ENCODE measurements around the gene NMB. TPM values are rescaled to one million over a fixed set of nuclear protein-coding genes. Genes with fewer than 3 reads are reported as not detected.
"Not testable (repeated sequence)": the region's sequence is repeated elsewhere in the genome, so short reads cannot be mapped to it uniquely, and the experiment has no call there.

The NMB gene
- total RNA-seq, 2 donors from 2014 or later = 3.6 to 4.0 TPM

DNA sequence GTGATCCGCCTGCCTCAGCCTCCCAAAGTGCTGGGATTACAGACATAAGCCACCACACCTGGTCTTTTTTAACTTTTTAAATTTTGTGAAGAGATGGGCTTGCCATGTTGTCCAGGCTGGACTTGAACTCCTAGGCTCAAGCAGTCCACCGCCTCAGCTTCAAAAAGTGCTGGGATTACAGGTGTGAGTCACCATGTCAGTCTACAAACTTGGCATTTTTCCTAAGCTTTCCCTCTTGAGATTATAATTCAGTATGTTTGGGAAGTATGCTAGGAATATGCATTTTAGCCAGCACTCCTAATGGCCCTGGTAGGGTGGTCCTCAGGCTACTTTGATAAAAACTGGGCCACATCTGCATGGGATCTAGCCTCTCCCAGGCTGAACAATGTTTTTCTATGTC lies 8.3 kb downstream of the NMB start:
- peaks cover 12 to 30% of the 10 kb centered on the region in 2 donors for H3K36me3 Mint-ChIP-seq (ENCODE audit: insufficient read depth in 2 of 2)
- H3K4me3 Mint-ChIP-seq = no peak overlapping the region
- no peaks in the 10 kb centered on the region for H3K27me3 Mint-ChIP-seq (ENCODE audit: low read depth)

GRCh38 chr15:84648539-84648938 lies 9.5 kb downstream of the NMB start:
- H3K4me1 Mint-ChIP-seq (ENCODE audit: low read depth) = peaks cover 37% of the 10 kb centered on the region
- ATAC-seq (replicated peaks in 1 of 2) (no peak), DNase-seq (no peak)
- peak overlapping the region; percentile 5 for H3K27ac Mint-ChIP-seq
- H3K4me3 Mint-ChIP-seq = no peak overlapping the region
- H3K27me3 Mint-ChIP-seq (ENCODE audit: low read depth) = no peaks in the 10 kb centered on the region
- H3K36me3 Mint-ChIP-seq (ENCODE audit: insufficient read depth in 2 of 2) = peaks cover 12 to 30% of the 10 kb centered on the region in 2 donors
- no peaks in the 10 kb centered on the region for H3K9me3 Mint-ChIP-seq

More for the DNA sequence above, 8.3 kb downstream of the NMB start:
- DNase-seq = no peak
- Mint-ChIP-seq H3K9me3 (no peaks in the 10 kb centered on the region), H3K27ac (no peak overlapping the region), H3K4me1 (ENCODE audit: low read depth) (peaks cover 42% of the 10 kb centered on the region)
- ATAC-seq (replicated peaks in 1 of 2) = no peak

- no peaks in the 10 kb centered on the region for H3K27me3 Mint-ChIP-seq (ENCODE audit: low read depth)
- no peak for DNase-seq
- peaks cover 29% of the 10 kb centered on the region for H3K4me1 Mint-ChIP-seq (ENCODE audit: low read depth)
- H3K36me3 Mint-ChIP-seq (ENCODE audit: insufficient read depth in 2 of 2) = peaks cover 12 to 33% of the 10 kb centered on the region in 2 donors
- H3K4me3 Mint-ChIP-seq = no peak overlapping the region
- ATAC-seq (replicated peaks in 1 of 2) = peak; percentile 13 to 19
- peak overlapping the region; percentile 51 for H3K27ac Mint-ChIP-seq
- no peaks in the 10 kb centered on the region for H3K9me3 Mint-ChIP-seq
Observed at GRCh38 chr15:84647726-84648125, 10.3 kb downstream of the NMB start.

DNA sequence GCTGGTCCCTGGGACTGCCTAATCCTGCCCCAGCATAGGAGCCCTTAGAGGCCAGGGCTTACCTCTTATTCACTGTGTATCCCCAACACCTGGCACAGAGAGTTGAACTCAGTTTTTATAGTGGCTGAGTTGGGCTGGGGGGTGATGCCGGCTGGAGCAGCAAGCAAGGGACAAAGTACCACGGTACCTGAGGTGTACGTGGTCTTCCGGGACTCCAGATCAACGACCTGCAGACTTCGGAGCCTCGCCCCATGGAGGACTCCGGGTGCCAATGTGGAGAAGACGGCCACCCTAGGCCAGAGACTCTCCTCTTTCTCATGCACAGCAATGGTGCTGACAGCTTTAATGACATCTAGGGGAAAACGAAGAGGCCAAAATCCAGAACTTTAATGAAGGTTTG lies 12.0 kb downstream of the NMB start:
- H3K4me1 Mint-ChIP-seq (ENCODE audit: low read depth) = peaks cover 19% of the 10 kb centered on the region
- H3K9me3 Mint-ChIP-seq = no peaks in the 10 kb centered on the region
- no peak overlapping the region for H3K4me3 Mint-ChIP-seq

GRCh38 chr15:84645496-84645895 lies 12.5 kb downstream of the NMB start:
- no peak overlapping the region for H3K4me3 Mint-ChIP-seq
- H3K4me1 Mint-ChIP-seq (ENCODE audit: low read depth) = peaks cover 23% of the 10 kb centered on the region
- H3K9me3 Mint-ChIP-seq = no peaks in the 10 kb centered on the region
- no peak overlapping the region for H3K27ac Mint-ChIP-seq
- ATAC-seq (replicated peaks in 1 of 2) (no peak), DNase-seq (no peak)
- peaks cover 6 to 22% of the 10 kb centered on the region in 2 donors for H3K36me3 Mint-ChIP-seq (ENCODE audit: insufficient read depth in 2 of 2)
- H3K27me3 Mint-ChIP-seq (ENCODE audit: low read depth) = no peaks in the 10 kb centered on the region

More for the DNA sequence above, 12.0 kb downstream of the NMB start:
- H3K27ac Mint-ChIP-seq = no peak overlapping the region
- ATAC-seq (replicated peaks in 1 of 2) (no peak), DNase-seq (no peak)
- H3K27me3 Mint-ChIP-seq (ENCODE audit: low read depth) = no peaks in the 10 kb centered on the region
- H3K36me3 Mint-ChIP-seq (ENCODE audit: insufficient read depth in 2 of 2) = peaks cover 6 to 22% of the 10 kb centered on the region in 2 donors

- H3K36me3 Mint-ChIP-seq (ENCODE audit: insufficient read depth in 2 of 2) = peaks cover 4 to 15% of the 10 kb centered on the region in 2 donors
- no peak for ATAC-seq (replicated peaks in 1 of 2)
- H3K27ac Mint-ChIP-seq = no peak overlapping the region
Observed at GRCh38 chr15:84643838-84644237, 14.2 kb downstream of the NMB start.

DNA sequence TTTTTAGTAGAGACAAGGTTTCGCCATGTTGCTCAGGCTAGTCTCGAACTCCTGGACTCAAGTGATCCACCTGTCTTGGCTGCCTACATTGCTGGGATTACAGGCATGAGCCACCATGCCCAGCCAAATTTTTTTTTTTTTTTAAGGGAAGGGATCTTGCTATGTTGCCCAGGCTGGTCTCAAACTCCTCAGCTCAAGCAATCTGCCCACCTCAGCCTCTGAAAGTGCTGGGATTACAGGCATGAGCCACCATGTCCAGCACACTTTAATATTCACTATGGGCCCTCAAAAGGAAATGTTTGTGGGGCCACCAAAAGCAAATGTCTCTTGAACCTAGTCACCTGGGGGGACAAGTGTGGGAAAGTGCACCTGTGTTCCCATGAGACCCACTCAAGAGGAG lies 15.4 kb downstream of the NMB start:
- peaks cover 7 to 19% of the 10 kb centered on the region in 2 donors for H3K36me3 Mint-ChIP-seq (ENCODE audit: insufficient read depth in 2 of 2)
- peaks cover 20% of the 10 kb centered on the region for H3K4me1 Mint-ChIP-seq (ENCODE audit: low read depth)
- not testable (repeated sequence) for H3K27me3 Mint-ChIP-seq (ENCODE audit: low read depth); DNase-seq; H3K4me3 Mint-ChIP-seq; H3K9me3 Mint-ChIP-seq; H3K27ac Mint-ChIP-seq; ATAC-seq (replicated peaks in 1 of 2)

More at GRCh38 chr15:84643838-84644237, 14.2 kb downstream of the NMB start:
- Mint-ChIP-seq H3K4me3 (no peak overlapping the region), H3K27me3 (ENCODE audit: low read depth) (no peaks in the 10 kb centered on the region), H3K9me3 (no peaks in the 10 kb centered on the region), H3K4me1 (ENCODE audit: low read depth) (peaks cover 19% of the 10 kb centered on the region)
- no peak for DNase-seq

DNA sequence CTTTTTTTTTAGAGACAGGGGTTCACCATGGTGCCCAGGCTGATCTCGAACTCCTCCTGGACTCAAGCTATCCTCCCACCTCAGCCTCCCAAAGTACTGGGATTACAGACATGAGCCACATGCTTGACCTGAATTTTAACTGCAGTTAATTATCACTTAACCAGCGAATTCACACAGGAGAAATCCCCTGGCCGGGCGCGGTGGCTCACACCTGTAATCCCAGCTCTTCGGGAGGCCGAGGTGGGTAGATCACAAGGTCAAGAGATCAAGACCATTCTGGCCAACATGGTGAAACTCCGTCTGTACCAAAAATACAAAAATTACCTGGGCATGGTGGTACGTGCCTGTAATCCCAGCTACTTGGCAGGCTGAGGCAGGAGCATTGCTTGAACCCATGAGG lies 16.1 kb downstream of the NMB start:
- peaks cover 20% of the 10 kb centered on the region for H3K4me1 Mint-ChIP-seq (ENCODE audit: low read depth)
- peak overlapping the region; percentile 73 for H3K27ac Mint-ChIP-seq
- not testable (repeated sequence) for H3K27me3 Mint-ChIP-seq (ENCODE audit: low read depth); H3K9me3 Mint-ChIP-seq; ATAC-seq (replicated peaks in 1 of 2); DNase-seq; H3K4me3 Mint-ChIP-seq
- peaks cover 7 to 19% of the 10 kb centered on the region in 2 donors for H3K36me3 Mint-ChIP-seq (ENCODE audit: insufficient read depth in 2 of 2)

DNA sequence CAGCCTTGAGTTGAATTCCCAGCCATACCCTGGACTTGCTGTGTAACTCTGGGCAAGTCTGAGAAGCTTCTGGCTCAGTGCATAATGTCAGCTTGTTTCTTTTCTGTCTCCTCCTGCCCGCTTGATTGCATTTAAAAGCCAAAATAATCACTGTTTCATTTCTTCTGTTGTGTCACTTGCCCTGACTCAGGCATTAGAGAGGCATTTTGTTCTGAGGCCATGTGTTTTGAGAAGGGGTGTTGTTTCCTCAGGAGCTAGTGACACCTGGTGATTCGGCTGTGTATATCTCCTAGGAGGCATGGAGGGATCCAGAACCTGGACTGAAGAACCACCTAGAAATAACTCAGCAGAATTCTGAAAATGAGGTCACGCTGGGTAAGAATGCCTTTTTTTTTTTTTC lies 19.9 kb downstream of the NMB start:
- Mint-ChIP-seq H3K27ac (peak overlapping the region; percentile 29), H3K27me3 (ENCODE audit: low read depth) (no peaks in the 10 kb centered on the region), H3K4me1 (ENCODE audit: low read depth) (peaks cover 48% of the 10 kb centered on the region), H3K4me3 (peak overlapping the region in 1 of 2 donors; percentile 15), H3K9me3 (no peaks in the 10 kb centered on the region), H3K36me3 (ENCODE audit: insufficient read depth in 2 of 2) (peaks cover 8 to 17% of the 10 kb centered on the region in 2 donors)
- ATAC-seq (replicated peaks in 1 of 2) (no peak), DNase-seq (no peak)

GRCh38 chr15:84634228-84634837 lies 23.7 kb downstream of the NMB start:
- H3K27ac Mint-ChIP-seq = peak overlapping the region; percentile 92

DNA sequence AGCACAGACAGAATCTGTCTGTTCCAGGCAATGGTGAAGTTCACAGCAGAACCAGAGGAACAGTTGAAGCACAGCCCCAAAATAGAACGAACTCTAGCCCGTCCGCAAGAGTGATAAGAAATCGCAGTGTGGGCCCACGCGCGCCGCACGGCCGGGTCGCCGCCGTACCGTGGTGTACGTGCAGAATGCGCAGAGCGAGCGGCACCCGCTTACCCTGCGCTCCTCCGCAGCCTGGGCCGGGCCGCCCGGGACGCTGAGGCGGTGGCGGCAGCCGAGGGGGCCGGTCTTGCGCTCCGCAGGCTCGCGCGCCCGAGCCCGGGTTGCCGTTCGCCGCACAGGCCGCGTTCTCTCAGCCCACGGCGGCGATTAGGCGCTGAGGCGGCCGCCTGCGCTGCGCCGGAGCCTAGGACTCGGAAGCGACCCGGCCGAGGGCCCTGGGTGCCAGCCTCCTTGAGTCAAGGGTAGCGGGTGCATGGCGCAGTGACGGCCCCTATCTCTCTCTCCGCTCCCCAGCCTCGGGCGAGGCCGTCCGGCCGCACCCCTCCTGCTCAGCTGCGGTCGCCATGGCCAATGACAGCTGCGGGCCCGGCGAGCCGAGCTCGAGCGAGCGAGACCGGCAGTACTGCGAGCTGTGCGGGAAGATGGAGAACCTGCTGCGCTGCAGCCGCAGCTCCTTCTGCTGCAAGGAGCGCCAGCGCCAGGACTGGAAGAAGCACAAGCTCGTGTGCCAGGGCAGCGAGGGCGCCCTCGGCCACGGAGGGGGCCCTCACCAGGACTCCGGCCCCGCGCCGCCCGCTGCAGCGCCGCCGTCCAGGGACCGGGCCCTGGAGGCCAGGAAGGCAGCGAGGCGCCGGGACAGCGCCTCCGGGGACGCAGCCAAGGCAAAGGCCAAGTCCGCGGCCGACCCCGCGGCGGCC lies 24.4 kb downstream of the NMB start:
- Mint-ChIP-seq H3K4me3 (peak overlapping the region; percentile 96 to 97), H3K4me1 (ENCODE audit: low read depth) (peaks cover 69% of the 10 kb centered on the region), H3K27me3 (ENCODE audit: low read depth) (no peaks in the 10 kb centered on the region), H3K36me3 (ENCODE audit: insufficient read depth in 2 of 2) (peaks cover 9 to 17% of the 10 kb centered on the region in 2 donors), H3K9me3 (no peaks in the 10 kb centered on the region), H3K27ac (peak overlapping the region; percentile 93)
- ATAC-seq (replicated peaks in 1 of 2) = peak; percentile 61 to 62
- peak; percentile 71 to 75 for DNase-seq

More at GRCh38 chr15:84634228-84634837, 23.7 kb downstream of the NMB start:
- H3K36me3 Mint-ChIP-seq (ENCODE audit: insufficient read depth in 2 of 2) = peaks cover 9 to 17% of the 10 kb centered on the region in 2 donors
- H3K9me3 Mint-ChIP-seq = no peaks in the 10 kb centered on the region
- H3K4me3 Mint-ChIP-seq = peak overlapping the region; percentile 96 to 97
- no peak for DNase-seq
- no peak for ATAC-seq (replicated peaks in 1 of 2)
- H3K4me1 Mint-ChIP-seq (ENCODE audit: low read depth) = peaks cover 69% of the 10 kb centered on the region
- H3K27me3 Mint-ChIP-seq (ENCODE audit: low read depth) = no peaks in the 10 kb centered on the region

GRCh38 chr15:84631706-84632272 lies 26.2 kb downstream of the NMB start:
- peak overlapping the region; percentile 96 to 97 for H3K4me3 Mint-ChIP-seq
- no peaks in the 10 kb centered on the region for H3K27me3 Mint-ChIP-seq (ENCODE audit: low read depth)
- no peak for ATAC-seq (replicated peaks in 1 of 2)
- peak overlapping the region; percentile 79 for H3K27ac Mint-ChIP-seq
- H3K9me3 Mint-ChIP-seq = no peaks in the 10 kb centered on the region
- DNase-seq = no peak
- H3K4me1 Mint-ChIP-seq (ENCODE audit: low read depth) = peaks cover 57% of the 10 kb centered on the region
- peaks cover 4 to 7% of the 10 kb centered on the region in 2 donors for H3K36me3 Mint-ChIP-seq (ENCODE audit: insufficient read depth in 2 of 2)

DNA sequence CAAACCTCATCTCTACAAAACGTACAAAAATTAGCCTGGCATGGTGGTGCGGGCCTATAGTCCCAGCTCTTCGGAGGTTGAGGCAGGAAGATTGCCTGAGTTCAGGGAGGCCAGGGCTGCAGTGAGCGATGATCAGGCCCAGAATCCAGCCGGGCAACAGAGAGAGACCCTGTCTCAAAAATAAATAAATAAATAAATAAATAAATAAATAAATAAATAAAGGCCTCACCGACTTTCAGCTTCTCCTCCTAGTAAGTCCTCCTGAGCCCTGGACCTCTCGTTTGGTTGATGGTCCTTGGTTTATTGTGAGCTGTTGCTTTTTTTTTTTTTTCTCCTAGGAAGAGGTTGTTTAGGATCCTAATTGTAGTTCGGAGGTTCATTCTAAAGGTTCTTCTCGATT lies 29.0 kb downstream of the NMB start:
- no peak for DNase-seq
- Mint-ChIP-seq H3K27me3 (ENCODE audit: low read depth) (no peaks in the 10 kb centered on the region), H3K27ac (no peak overlapping the region), H3K4me3 (no peak overlapping the region), H3K4me1 (ENCODE audit: low read depth) (peaks cover 29% of the 10 kb centered on the region), H3K9me3 (no peaks in the 10 kb centered on the region), H3K36me3 (ENCODE audit: insufficient read depth in 2 of 2) (peaks cover 2 to 6% of the 10 kb centered on the region in 2 donors)
- no peak for ATAC-seq (replicated peaks in 1 of 2)
